Dendritic cell treated with granulocyte-macrophage colony-stimulating factor and Interleukin-4, amounts not matched to agents 40 ng/mL and 50 ng/mL, for 4 days (primary cell): ENCODE results near the gene CD83.
"Not testable (repeated sequence)": the region's sequence is repeated elsewhere in the genome, so short reads cannot be mapped to it uniquely, and the experiment has no call there.

Experiments
- H3K27ac Mint-ChIP-seq: one replicate; pipeline ENCODE4 v1.8.0; 2022; ENCODE audit warnings: mild to moderate bottlenecking, mixed read lengths
- H3K27me3 Mint-ChIP-seq: one replicate; pipeline ENCODE4 v1.8.0; 2022; ENCODE audit warnings: mild to moderate bottlenecking, mixed read lengths
- H3K36me3 Mint-ChIP-seq: one replicate; pipeline ENCODE4 v1.8.0; 2022; ENCODE audit warnings: low read depth, mixed read lengths
- H3K4me1 Mint-ChIP-seq: one replicate; pipeline ENCODE4 v1.8.0; 2022; ENCODE audit warnings: low read depth, mixed read lengths
- H3K4me3 Mint-ChIP-seq: one replicate; pipeline ENCODE4 v1.8.0; 2022; ENCODE audit warnings: mild to moderate bottlenecking, moderate library complexity, mixed read lengths
- H3K9me3 Mint-ChIP-seq: one replicate; pipeline ENCODE4 v1.8.0; 2022; ENCODE audit warnings: mixed read lengths
- intact Hi-C: fragments of 100-400 bp; cut with micrococcal nuclease; formaldehyde crosslinking; loops from one replicate; pipeline ENCODE4 v1.15.0; 2022

The CD83 gene

DNA sequence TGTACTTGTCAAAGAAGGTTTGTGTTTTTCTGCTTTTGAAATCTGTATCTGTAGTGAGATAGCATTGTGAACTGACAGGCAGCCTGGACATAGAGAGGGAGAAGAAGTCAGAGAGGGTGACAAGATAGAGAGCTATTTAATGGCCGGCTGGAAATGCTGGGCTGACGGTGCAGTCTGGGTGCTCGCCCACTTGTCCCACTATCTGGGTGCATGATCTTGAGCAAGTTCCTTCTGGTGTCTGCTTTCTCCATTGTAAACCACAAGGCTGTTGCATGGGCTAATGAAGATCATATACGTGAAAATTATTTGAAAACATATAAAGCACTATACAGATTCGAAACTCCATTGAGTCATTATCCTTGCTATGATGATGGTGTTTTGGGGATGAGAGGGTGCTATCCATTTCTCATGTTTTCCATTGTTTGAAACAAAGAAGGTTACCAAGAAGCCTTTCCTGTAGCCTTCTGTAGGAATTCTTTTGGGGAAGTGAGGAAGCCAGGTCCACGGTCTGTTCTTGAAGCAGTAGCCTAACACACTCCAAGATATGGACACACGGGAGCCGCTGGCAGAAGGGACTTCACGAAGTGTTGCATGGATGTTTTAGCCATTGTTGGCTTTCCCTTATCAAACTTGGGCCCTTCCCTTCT, 18.4 kb downstream of the CD83 start:
- intact Hi-C loops, result no loop called here
- no peaks in the 10 kb centered on the region for H3K9me3 Mint-ChIP-seq
- peaks cover 55% of the 10 kb centered on the region for H3K36me3 Mint-ChIP-seq
- H3K27me3 Mint-ChIP-seq, result no peaks in the 10 kb centered on the region
- peaks cover 15% of the 10 kb centered on the region for H3K4me1 Mint-ChIP-seq
- no peak overlapping the region for H3K27ac Mint-ChIP-seq
- no peak overlapping the region for H3K4me3 Mint-ChIP-seq

GRCh38 chr6:14138701-14139215, 21.2 kb downstream of the CD83 start:
- peak overlapping the region; percentile 15 for H3K27ac Mint-ChIP-seq
- no peaks in the 10 kb centered on the region for H3K9me3 Mint-ChIP-seq
- H3K4me3 Mint-ChIP-seq, result no peak overlapping the region
- intact Hi-C loops, result no loop called here
- H3K27me3 Mint-ChIP-seq, result no peaks in the 10 kb centered on the region
- H3K36me3 Mint-ChIP-seq, result peaks cover 27% of the 10 kb centered on the region
- peaks cover 15% of the 10 kb centered on the region for H3K4me1 Mint-ChIP-seq

GRCh38 chr6:14141351-14142062, 23.9 kb downstream of the CD83 start:
- H3K4me3 Mint-ChIP-seq, result no peak overlapping the region
- no peaks in the 10 kb centered on the region for H3K36me3 Mint-ChIP-seq
- intact Hi-C loops, result loop anchor here (5.0 to 10.0 kb wide), 3 partner anchors 74 to 347 kb away; no protein-coding TSS in a partner anchor
- H3K27me3 Mint-ChIP-seq, result peaks cover 3% of the 10 kb centered on the region
- H3K27ac Mint-ChIP-seq, result no peak overlapping the region
- H3K9me3 Mint-ChIP-seq, result no peaks in the 10 kb centered on the region
- peaks cover 7% of the 10 kb centered on the region for H3K4me1 Mint-ChIP-seq

DNA sequence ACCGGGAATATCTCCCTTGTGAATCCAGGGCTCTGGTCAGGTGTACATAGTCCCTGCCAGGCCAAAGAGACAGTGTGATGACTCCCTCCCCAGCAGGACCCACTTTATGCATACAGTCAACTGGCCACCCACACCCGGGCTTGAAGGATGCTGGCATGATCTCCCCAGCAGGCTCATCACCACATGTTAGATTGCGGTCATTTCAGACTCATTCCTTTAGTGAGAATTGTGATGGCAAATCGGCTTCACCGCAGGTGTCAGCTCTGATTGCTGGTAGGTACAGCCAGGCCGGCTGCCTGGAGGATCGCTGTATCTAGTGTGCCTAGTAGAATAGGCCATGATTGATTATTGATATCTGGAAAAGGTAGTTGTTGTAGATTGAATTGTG, 24.5 kb downstream of the CD83 start:
- peaks cover 7% of the 10 kb centered on the region for H3K4me1 Mint-ChIP-seq
- intact Hi-C loops, result loop anchor here (5.0 to 10.0 kb wide), 3 partner anchors 75 to 347 kb away; no protein-coding TSS in a partner anchor
- no peaks in the 10 kb centered on the region for H3K9me3 Mint-ChIP-seq

GRCh38 chr6:14142511-14143223, 25.1 kb downstream of the CD83 start:
- peaks cover 7% of the 10 kb centered on the region for H3K4me1 Mint-ChIP-seq
- H3K9me3 Mint-ChIP-seq, result no peaks in the 10 kb centered on the region
- no peaks in the 10 kb centered on the region for H3K36me3 Mint-ChIP-seq
- H3K27me3 Mint-ChIP-seq, result peaks cover 4% of the 10 kb centered on the region
- no peak overlapping the region for H3K27ac Mint-ChIP-seq
- intact Hi-C loops, result loop anchor here (5.0 to 10.0 kb wide), 3 partner anchors 75 to 348 kb away; no protein-coding TSS in a partner anchor
- no peak overlapping the region for H3K4me3 Mint-ChIP-seq

More for the DNA sequence above, 24.5 kb downstream of the CD83 start:
- Mint-ChIP-seq H3K27ac (no peak overlapping the region), H3K4me3 (no peak overlapping the region), H3K36me3 (no peaks in the 10 kb centered on the region), H3K27me3 (peaks cover 3% of the 10 kb centered on the region)

DNA sequence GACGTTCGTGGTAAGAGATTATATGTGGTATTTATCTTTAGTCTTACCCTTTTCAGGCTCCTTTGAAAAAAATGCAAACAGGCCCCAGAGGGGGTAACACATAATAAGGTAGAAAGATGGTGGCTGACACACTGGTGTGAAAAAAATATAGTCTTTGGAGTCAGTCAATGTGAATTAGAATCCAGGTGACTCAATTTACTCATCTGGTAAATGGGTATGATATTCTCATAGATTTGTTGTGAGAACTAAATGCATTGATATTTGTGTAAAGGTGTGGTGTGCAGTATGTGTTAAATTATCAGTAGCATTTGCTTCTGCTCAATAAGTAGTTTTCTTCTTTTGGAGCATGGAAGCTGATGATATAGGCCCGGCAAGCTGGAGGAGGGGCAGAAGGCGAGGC, 25.7 kb downstream of the CD83 start:
- Mint-ChIP-seq H3K4me1 (peaks cover 13% of the 10 kb centered on the region), H3K4me3 (no peak overlapping the region), H3K27ac (no peak overlapping the region), H3K9me3 (no peaks in the 10 kb centered on the region), H3K36me3 (no peaks in the 10 kb centered on the region), H3K27me3 (peaks cover 6% of the 10 kb centered on the region)
- intact Hi-C loops, result loop anchor here (5.0 to 10.0 kb wide), 3 partner anchors 76 to 349 kb away; no protein-coding TSS in a partner anchor

DNA sequence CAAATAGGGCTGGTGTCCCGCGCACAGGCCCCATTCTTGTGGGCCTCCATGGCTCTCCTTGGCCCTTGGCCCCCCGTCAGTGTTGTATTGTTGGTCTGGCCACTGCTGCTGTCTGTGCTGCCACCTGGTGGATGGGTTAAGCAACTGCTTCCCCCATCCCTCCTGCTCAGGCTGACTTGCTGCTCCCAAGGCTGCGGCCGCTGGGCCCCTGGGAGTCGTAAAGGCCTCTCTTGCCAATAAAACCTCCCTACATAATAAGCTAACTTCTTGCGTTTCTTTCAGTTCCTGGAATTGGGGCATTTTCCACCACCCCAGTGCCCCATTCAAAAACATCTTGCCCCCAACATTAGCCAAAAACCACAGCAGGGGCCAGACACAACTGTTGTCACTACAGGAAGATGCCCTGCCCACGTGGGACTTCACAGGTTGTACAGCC, 27.1 kb downstream of the CD83 start:
- Mint-ChIP-seq H3K4me3 (no peak overlapping the region), H3K36me3 (no peaks in the 10 kb centered on the region), H3K27me3 (peaks cover 8% of the 10 kb centered on the region), H3K9me3 (no peaks in the 10 kb centered on the region), H3K27ac (peak overlapping the region; percentile 42), H3K4me1 (peaks cover 23% of the 10 kb centered on the region)
- intact Hi-C loops, result loop anchor here (2.0 to 10.0 kb wide), 4 partner anchors 77 to 350 kb away; no protein-coding TSS in a partner anchor

GRCh38 chr6:14146506-14147096, 29.0 kb downstream of the CD83 start:
- Mint-ChIP-seq H3K9me3 (no peaks in the 10 kb centered on the region), H3K27ac (no peak overlapping the region), H3K4me3 (no peak overlapping the region), H3K4me1 (peaks cover 23% of the 10 kb centered on the region), H3K36me3 (no peaks in the 10 kb centered on the region), H3K27me3 (peaks cover 10% of the 10 kb centered on the region)
- intact Hi-C loops, result loop anchor here (10.0 kb wide), 1 partner anchor 352 kb away; no protein-coding TSS in a partner anchor

- Mint-ChIP-seq H3K4me1 (peaks cover 23% of the 10 kb centered on the region), H3K4me3 (no peak overlapping the region)
- intact Hi-C loops, result loop anchor here (10.0 kb wide), 1 partner anchor 353 kb away; no protein-coding TSS in a partner anchor
Observed at GRCh38 chr6:14147891-14148290, 30.3 kb downstream of the CD83 start.

DNA sequence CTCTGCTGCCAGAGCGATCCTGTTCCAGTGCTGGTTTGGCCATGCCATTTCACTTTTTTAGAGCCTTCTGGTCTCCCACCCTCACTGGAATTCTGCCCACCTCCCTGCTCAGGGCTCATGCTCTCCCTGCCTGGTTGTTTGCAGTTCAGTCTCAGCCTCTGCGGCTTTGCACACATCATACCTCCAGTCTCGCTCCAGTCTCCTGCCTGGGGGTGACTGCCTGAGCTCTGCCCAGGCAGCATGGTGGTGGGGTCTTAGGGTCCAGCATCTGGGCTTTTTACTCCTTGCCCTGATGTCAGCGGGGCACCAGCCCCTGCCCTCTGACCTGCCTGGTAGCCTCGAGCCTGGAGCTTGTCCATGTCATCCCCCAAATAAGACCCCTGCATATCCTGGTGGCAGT, 30.9 kb downstream of the CD83 start:
- peaks cover 10% of the 10 kb centered on the region for H3K27me3 Mint-ChIP-seq
- H3K4me1 Mint-ChIP-seq, result peaks cover 23% of the 10 kb centered on the region
- no peaks in the 10 kb centered on the region for H3K36me3 Mint-ChIP-seq
- intact Hi-C loops, result loop anchor here (10.0 kb wide), 1 partner anchor 354 kb away; no protein-coding TSS in a partner anchor
- H3K4me3 Mint-ChIP-seq, result no peak overlapping the region
- H3K27ac Mint-ChIP-seq, result peak overlapping the region; percentile 43
- H3K9me3 Mint-ChIP-seq, result no peaks in the 10 kb centered on the region

More at GRCh38 chr6:14147891-14148290, 30.3 kb downstream of the CD83 start:
- Mint-ChIP-seq H3K27ac (no peak overlapping the region), H3K27me3 (peaks cover 10% of the 10 kb centered on the region), H3K9me3 (no peaks in the 10 kb centered on the region), H3K36me3 (no peaks in the 10 kb centered on the region)

- Mint-ChIP-seq H3K36me3 (no peaks in the 10 kb centered on the region), H3K27me3 (peaks cover 11% of the 10 kb centered on the region), H3K4me1 (peaks cover 23% of the 10 kb centered on the region), H3K4me3 (no peak overlapping the region), H3K9me3 (no peaks in the 10 kb centered on the region), H3K27ac (peak overlapping the region; percentile 43)
- intact Hi-C loops, result loop anchor here (10.0 kb wide), 1 partner anchor 354 kb away; no protein-coding TSS in a partner anchor
Observed at GRCh38 chr6:14149053-14149738, 31.6 kb downstream of the CD83 start.

- no peak overlapping the region for H3K27ac Mint-ChIP-seq
- H3K4me3 Mint-ChIP-seq, result no peak overlapping the region
- peaks cover 10% of the 10 kb centered on the region for H3K27me3 Mint-ChIP-seq
- peaks cover 19% of the 10 kb centered on the region for H3K4me1 Mint-ChIP-seq
- intact Hi-C loops, result loop anchor here (10.0 kb wide), 1 partner anchor 355 kb away; no protein-coding TSS in a partner anchor
- no peaks in the 10 kb centered on the region for H3K36me3 Mint-ChIP-seq
- no peaks in the 10 kb centered on the region for H3K9me3 Mint-ChIP-seq
Observed at GRCh38 chr6:14149739-14150130, 32.2 kb downstream of the CD83 start.

DNA sequence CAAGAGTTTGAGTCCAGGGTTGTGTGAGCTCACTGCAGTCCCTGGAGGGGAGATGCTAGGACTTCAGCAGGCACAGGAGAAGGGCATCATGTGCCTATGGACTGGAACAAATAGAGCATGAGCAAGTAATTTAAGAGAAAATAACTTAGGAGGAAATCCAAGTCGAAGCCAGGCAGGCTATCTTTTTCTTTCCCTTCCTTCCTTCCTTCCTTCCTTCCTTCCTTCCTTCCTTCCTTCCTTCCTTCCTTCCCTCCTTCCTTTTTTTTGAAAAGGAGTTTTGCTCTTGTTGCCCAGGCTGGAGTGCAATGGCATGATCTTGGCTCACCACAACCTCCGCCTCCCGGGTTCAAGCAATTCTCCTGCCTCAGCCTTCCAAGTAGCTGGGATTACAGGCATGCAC, 33.7 kb downstream of the CD83 start:
- H3K27ac Mint-ChIP-seq, H3K36me3 Mint-ChIP-seq, H3K27me3 Mint-ChIP-seq, H3K9me3 Mint-ChIP-seq, intact Hi-C loops, H3K4me3 Mint-ChIP-seq: not testable (repeated sequence)
- peaks cover 16% of the 10 kb centered on the region for H3K4me1 Mint-ChIP-seq
